Measurements from ENCODE around the gene KRTAP10-12.

DNA sequence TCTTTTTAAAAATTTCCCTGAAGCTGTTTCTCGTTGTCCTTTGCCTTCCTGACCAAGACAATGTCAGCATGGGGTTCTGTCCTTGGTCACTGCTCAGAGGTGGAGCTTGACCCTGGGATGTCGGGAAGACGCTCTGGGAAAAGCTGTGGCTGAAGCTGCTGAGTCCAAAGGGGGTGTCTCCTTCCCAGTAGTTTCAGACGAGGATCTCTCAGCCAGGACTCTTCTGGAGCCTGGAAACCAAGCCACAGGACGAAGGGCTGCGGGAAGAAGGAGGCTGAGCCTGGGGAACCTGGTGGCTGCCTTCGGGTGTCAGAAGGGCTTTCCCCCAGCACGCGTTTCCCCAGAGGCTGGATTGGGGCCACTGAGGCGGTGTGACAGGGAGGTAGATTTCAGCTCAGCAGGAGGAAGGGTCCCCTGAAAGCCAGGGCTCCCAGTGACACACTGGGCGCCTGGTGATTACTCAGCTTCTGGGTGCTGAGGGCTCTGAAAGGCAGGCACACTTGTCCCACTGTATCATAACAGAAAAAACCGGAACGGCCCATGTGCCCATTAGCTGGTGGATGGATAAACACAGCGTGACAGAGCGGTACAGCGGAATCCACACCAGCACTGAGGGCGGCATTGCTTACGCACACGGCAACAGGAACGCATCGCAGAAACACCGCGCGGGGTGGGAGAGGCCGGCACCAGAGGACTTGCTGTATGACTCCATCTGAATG is 10.0 kb upstream of the KRTAP10-12 start:
- TF ChIP-seq, protein P1, sequence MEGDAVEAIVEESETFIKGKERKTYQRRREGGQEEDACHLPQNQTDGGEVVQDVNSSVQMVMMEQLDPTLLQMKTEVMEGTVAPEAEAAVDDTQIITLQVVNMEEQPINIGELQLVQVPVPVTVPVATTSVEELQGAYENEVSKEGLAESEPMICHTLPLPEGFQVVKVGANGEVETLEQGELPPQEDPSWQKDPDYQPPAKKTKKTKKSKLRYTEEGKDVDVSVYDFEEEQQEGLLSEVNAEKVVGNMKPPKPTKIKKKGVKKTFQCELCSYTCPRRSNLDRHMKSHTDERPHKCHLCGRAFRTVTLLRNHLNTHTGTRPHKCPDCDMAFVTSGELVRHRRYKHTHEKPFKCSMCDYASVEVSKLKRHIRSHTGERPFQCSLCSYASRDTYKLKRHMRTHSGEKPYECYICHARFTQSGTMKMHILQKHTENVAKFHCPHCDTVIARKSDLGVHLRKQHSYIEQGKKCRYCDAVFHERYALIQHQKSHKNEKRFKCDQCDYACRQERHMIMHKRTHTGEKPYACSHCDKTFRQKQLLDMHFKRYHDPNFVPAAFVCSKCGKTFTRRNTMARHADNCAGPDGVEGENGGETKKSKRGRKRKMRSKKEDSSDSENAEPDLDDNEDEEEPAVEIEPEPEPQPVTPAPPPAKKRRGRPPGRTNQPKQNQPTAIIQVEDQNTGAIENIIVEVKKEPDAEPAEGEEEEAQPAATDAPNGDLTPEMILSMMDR (IDR thresholded peaks at IDR 0.05) = no peak
- TF ChIP-seq, protein P2, sequence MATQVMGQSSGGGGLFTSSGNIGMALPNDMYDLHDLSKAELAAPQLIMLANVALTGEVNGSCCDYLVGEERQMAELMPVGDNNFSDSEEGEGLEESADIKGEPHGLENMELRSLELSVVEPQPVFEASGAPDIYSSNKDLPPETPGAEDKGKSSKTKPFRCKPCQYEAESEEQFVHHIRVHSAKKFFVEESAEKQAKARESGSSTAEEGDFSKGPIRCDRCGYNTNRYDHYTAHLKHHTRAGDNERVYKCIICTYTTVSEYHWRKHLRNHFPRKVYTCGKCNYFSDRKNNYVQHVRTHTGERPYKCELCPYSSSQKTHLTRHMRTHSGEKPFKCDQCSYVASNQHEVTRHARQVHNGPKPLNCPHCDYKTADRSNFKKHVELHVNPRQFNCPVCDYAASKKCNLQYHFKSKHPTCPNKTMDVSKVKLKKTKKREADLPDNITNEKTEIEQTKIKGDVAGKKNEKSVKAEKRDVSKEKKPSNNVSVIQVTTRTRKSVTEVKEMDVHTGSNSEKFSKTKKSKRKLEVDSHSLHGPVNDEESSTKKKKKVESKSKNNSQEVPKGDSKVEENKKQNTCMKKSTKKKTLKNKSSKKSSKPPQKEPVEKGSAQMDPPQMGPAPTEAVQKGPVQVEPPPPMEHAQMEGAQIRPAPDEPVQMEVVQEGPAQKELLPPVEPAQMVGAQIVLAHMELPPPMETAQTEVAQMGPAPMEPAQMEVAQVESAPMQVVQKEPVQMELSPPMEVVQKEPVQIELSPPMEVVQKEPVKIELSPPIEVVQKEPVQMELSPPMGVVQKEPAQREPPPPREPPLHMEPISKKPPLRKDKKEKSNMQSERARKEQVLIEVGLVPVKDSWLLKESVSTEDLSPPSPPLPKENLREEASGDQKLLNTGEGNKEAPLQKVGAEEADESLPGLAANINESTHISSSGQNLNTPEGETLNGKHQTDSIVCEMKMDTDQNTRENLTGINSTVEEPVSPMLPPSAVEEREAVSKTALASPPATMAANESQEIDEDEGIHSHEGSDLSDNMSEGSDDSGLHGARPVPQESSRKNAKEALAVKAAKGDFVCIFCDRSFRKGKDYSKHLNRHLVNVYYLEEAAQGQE (IDR thresholded peaks at IDR 0.05; ENCODE audit: insufficient read depth in 1 of 2, low read depth in 2 of 2, low read length in 1 of 2) = no peak
- TF ChIP-seq POLR2AphosphoS5 (IDR thresholded peaks at IDR 0.05; ENCODE audit: low read depth, low read length) (no peak), TCF7L2 (IDR thresholded peaks at IDR 0.05; ENCODE audit: low read depth, low read length) (no peak), SIN3A (IDR thresholded peaks at IDR 0.05; ENCODE audit: borderline replicate concordance, insufficient read depth, low read depth, low read length) (no peak)

All from Panc1 (cell line).